A172 (cell line): Measurements from ENCODE around the gene CUL4B. TPM values are rescaled to one million over a fixed set of nuclear protein-coding genes. Genes with fewer than 3 reads are reported as not detected.
"Not testable (repeated sequence)": the region's sequence is repeated elsewhere in the genome, so short reads cannot be mapped to it uniquely, and the experiment has no call there.

Experiments
- DNase-seq: peaks from one replicate; pipeline ENCODE4 v3.0.0-alpha.2; 2015; ENCODE audit warnings: low spot score
- total RNA-seq: library from RNA; depleted of rRNA; stranded (reverse); fragments of >200 nt; shearing (Covaris generic); gene quantifications from 2 replicates; pipeline ENCODE4 v1.2.3, GENCODE V29; 2014; rRNA removed

CUL4B gene
- 49.0 and 50.3 TPM in 2 replicates for total RNA-seq

DNA sequence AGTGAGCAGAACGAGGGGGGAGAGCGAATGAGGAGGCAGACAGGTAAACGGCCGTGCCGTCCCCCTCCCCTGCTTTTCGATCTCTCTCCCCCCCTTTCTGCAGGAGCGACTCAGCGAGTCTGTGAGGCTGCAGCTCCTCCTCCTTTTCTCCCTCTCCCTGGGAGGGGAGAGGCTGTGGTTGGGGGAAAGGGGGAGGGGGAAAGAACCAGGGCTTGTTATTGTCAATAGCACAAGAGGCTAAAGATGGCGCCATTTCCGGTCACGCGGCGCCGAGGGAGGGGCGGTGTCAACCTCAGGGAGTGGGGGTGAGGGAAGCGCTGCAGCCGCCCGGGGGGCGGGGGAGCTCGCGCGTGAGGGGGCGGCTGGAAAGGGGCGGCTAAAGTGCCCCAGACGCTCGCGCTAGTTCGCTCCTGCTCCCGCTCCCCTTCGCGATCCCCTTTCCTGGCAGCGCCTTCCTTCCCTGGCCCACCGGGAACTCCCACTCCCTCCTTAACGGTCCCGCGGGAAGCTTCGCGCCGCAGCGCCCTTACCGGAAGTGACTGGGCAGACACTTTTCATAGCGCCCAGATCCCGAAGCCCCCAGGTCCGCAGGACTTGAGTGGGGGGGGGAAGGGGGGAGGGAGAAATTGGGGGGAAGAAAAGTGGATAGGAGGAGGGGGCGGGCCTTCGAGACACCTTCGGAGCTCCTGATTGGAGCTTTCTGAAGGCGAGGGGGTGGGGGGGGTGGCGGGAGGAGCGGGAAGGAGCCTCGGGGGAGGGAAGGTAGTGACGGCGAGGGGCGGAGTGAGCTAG lies at the start of gene CUL4B:
Gene CUL4B, minus strand, starts transcription at position 121 of the 792 bp plus-strand sequence. CDS start 324 bp downstream, outside the sequence.
- DNase-seq = peak; percentile 80

- no peak for DNase-seq
These were observed 43.6 kb upstream of the CUL4B start for GRCh38 chrX:120604361-120604782.

DNA sequence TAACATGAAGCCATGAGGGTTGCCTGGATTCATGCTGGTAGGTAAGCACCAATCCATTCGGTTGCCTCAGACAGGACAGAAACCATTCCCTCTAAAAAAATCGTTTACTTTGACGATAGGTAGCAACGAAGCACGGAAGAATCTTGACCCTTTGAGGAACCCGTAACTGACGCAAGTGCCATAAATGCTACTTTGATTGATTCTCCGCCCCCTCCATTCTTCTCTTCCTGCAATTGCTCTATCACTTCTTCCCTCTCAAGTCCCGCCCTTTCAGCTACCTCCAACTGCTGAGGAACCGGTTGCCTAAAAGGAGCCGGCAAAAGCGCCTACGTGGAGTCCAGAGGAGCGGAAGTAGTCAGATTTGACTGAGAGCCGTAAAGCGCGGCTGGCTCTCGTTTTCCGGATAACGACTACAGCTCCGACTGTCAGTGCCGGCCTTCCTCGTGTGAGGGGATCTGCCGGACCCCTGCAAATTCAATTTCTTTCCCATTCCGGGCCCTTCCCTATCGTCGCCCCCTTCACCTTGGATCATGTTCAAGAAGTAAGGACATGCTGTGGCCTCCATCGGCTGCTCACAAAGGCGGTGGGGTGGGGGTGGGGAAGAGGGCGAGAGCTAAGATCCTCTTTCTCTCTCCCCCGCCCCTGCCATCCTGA lies 43.1 kb upstream of the CUL4B start, which contains the start of gene MCTS1:
Gene MCTS1, plus strand, starts transcription at position 395 of the 654 bp plus-strand sequence. Its CDS starts 136 bp downstream, at position 531.
- peak; percentile 82 for DNase-seq

- no peak for DNase-seq
These were observed 24.9 kb upstream of the CUL4B start for GRCh38 chrX:120585702-120586101.

- no peak for DNase-seq
These were observed 14.8 kb upstream of the CUL4B start for GRCh38 chrX:120575379-120576114.

DNA sequence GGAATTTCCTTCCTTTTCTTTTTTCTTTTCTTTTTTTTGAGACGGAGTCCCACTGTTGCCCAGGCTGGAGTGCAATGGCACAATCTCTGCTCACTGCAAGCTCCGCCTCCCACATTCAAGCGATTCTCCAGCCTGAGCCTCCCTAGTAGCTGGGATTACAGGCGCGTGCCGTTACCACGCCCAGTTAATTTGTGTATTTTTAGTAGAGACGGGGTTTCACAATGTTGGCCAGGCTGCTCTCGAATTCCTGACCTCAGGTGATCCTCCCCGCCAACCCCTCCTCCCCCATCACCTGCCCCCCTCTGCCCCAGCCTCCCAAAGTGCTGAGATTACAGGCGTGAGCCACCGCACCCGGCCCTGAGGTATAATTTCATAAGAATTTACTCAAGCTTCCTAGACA lies 13.0 kb upstream of the CUL4B start:
- not testable (repeated sequence) for DNase-seq

GRCh38 chrX:120570011-120570600 lies 9.3 kb upstream of the CUL4B start:
- DNase-seq = no peak

DNA sequence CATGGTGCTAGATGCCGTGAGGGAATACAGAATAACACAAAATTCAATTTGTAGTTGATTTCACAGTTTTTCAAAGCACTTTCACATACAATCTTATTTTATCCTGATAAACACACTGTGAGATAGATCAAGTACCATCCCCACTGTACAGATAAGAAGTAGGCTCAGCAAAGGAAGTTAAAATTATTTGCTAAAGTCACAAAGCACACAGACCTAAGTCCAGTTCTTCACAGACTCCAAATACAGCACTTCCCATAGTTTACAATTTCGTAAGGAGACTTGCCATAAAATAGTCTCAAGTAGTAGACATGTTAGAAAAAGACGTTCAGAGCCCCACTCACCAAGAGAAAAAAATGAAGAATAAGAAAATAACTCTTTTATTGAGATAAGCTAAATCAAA lies 7.8 kb upstream of the CUL4B start:
- DNase-seq = no peak

GRCh38 chrX:120568035-120568434 lies 7.3 kb upstream of the CUL4B start:
- no peak for DNase-seq

GRCh38 chrX:120566817-120567216 lies 6.1 kb upstream of the CUL4B start:
- no peak for DNase-seq

DNA sequence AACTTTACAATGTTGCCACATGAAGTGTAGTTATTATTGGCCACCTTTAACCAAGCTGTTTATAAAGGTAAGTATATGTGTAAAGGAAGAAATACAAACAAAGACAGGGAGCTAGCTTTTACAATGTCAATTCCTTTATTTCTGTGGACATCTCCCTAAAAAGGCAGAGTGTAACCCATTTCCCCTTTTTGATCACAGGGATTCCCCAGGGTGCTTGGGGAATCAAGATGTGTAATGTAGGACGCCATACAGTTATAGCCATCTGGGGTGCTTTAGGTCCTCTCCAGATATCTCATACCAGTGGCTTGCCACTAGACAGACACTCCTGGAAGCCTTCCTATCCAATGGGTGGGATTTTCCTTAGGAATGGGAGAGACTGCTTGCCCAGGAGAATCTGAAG lies 4.2 kb upstream of the CUL4B start:
- no peak for DNase-seq

DNA sequence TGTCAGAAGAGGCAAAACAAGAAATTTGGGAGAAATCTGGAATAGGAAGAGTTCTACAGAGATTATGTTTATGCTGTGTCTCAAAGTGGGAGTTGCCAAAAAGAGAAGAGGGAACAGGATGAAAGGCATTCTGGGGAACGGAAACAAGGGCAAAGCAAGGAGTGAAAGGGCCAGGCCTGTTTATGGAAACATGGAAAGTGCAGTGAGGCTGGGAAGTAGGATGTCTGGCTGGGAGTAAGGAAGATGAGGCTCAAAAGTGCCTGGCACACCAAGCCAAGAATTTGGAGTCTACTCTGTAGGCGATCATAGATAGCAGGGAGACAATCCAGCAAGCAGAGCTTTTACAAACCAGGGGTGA lies 1.8 kb upstream of the CUL4B start:
- no peak for DNase-seq

DNA sequence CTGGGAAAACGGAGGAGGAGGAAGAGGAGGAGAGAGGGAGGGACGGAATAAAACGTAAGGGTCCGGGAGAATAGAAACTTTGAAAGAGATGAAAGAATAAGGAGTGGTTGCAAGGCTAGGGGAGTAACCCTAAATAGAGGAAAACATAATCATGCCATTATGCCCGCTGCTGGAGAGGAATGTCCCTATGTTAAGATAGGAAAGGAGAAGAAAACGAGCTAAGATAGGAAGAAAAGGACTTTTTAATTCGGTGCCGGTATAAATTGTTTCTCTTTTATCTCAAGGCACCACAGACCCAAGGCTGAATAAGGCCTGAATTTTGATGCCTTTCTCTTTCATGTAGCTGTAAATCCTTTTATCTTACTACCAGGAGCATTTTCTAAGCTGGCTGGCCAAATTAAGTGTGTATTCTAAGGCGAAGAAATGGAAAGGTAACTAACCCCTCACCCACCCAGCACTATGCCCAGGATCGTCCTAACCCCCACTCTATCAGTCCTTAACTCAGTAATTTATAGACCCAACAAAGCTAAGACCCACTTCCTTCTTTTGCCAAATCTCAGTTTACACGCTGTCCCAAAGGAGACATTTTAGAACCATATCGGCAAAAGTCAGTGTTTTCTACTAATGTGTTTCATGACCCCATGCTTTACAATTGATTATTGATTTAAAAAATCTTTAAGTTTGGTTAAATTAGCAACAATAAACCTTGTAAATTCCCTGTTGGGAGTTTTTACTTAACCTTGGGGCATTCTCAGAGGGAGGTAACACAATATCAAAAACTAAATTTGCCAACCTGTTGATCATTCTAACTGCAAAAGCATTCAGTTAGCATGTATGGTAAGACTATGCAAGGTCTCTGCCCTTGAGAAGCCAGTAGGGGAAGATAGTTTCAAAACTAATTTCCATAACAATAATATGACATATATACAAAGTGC lies 1.1 kb upstream of the CUL4B start:
- DNase-seq = no peak

DNA sequence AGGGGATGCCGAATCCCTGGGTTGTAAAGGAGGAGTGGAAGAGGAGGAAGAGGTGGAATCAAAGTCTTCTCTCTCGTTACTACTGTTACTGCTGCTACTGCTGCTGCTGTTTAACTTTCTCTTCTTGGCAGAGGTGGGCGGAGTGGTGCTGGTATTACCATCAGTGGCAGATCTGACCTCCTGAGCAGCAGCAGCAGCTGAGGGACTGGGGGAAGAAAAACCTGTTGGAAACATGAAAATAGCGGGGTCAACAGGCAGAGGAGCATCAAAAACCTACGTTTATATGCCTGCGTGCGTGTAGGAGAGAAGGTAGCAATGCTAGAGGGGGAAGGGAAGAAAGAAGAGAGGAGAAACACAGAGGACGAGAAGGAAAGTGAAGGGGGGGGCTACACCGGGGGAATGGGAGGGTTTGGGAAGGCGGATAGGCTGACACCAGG lies 339 bp downstream of the CUL4B start:
- peak; percentile 19 for DNase-seq

DNA sequence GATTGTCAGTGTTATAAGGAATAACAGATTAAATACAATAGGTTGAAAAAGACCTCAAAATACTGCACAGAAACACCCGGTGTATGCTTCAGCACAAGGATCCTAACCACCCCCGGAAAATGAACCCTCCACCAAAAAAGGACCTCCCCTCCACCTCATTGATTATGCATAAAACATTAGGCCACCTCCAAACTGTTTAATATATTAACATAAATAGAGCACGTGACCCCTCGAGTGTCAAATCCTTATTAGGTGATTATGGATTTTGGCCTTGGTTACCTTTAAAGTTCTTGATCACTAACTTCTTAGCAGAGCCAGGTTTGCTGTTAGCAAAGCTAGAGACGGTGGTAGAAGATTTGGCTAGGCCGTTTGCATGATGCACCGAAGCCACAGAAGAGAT lies 958 bp downstream of the CUL4B start:
- DNase-seq = no peak

DNA sequence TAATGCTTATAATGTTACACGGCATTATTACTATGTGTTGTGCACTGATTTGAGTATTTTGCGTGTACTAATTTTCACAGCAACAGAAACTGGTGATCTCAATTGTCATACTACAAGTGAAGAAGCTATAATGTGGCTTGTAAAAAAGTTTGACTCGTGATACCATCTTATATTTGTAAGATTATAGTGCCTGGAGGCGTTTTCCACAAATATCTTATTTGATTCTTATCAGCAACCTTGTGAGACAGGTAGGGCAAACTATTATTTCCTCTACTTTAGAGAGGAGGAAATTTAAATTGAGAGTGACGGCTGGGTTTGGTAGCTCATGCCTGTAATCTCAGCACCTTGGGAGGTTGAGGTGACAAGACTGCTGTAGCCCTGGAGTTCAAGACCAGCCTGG lies 4.5 kb downstream of the CUL4B start:
- no peak for DNase-seq

- peak; percentile 83 for DNase-seq
These were observed 11.0 kb downstream of the CUL4B start for GRCh38 chrX:120549483-120550452.

DNA sequence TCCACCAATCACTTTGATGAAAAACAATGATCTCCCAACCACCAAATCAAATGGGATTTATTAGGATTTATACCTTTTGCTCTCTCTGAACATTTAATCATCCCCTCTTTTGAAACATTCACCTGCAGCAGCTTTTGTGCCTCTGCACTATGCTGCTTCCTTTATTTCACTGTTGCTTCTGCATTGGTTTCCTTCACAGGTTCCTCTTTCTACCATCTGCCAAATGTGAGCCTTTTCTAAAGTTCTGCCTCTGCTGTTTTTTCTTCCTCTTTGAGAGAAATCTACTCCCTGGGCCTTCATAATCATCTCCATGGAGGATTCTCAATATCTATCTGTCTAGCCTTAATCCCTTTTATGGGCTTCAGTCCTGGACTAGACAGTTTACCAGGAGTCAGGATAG lies 24.7 kb downstream of the CUL4B start:
- DNase-seq = no peak

DNA sequence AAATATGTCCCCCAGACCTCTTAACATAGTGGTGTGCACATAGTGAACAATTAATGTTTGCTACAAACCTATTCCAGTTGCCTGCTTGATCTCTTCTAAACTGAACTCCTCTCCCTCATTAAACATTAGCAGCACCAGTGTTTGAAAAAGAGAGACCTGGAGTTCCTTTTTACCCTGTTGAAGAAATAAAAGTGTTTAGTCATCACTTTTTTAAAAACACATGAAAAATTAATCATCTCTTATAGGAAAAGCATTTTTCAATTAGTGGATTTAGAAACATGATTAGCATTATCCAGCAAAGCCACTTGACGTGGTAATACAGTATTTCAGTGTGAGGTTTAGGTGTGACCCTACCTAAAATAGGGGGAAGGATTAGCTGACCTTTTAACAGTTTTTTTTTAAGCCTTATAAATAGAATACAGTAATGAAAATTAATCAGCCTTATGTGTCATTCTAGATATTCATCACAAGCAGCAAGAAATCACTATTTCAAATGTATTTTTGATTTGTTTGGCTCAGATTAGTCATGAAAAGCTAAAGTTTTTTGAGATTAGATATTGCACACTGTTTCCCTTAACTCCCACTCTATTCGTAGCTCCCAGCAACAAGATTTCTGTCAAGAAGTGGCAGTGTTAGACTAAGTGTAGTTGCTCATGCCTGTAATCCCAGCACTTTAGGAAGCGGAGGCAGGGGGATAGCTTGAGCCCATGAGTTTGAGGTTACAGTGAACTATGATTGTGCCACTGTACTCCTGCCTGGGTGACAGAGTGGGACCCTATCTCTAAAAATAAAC lies 26.2 kb downstream of the CUL4B start:
- no peak for DNase-seq
